GM12864 (cell line): ENCODE measurements around the gene P2RY12.
A peak's percentile ranks its signal among the peaks of the same experiment; 100 is the strongest.
"Not testable (repeated sequence)": the region's sequence is repeated elsewhere in the genome, so short reads cannot be mapped to it uniquely, and the experiment has no call there.

Experiments used
- DNase-seq: peaks from one replicate; pipeline ENCODE4 v3.0.0-alpha.2; 2011; ENCODE audit warnings: low read depth
- H3K4me3 ChIP-seq: 2 replicates; pipeline ENCODE4 v1.5.1; 2011; ENCODE audit warnings: mild to moderate bottlenecking, low read depth, low read length, control low read depth
- TF ChIP-seq, protein P1 (sequence below): IDR thresholded peaks from 2 replicates; pipeline ENCODE4 v1.5.1; 2011; ENCODE audit warnings: low read depth, mild to moderate bottlenecking, moderate library complexity, low read length, control low read depth, inconsistent platforms; ENCODE audit errors: missing control alignments

The P2RY12 gene

DNA sequence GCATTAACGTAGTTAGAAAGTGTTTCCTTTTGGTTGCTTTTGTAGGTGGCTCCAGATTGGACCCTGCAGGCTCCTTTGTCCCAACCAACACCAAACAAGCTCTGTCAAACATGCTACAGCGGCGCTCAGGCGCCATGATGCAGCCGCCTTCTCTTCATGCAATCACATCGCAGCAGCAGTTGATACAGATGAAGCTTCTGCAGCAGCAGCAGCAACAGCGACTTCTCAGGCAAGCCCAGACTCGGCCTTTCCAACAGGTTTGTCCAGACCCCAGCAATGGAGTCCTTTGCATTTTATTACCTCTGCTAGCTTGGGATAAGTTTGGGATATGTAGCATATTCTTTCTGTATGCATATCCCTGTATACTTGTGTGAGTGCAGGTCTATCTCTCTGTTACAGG, 10.1 kb upstream of the P2RY12 start:
- no peak overlapping the region for H3K4me3 ChIP-seq
- TF ChIP-seq, protein P1, sequence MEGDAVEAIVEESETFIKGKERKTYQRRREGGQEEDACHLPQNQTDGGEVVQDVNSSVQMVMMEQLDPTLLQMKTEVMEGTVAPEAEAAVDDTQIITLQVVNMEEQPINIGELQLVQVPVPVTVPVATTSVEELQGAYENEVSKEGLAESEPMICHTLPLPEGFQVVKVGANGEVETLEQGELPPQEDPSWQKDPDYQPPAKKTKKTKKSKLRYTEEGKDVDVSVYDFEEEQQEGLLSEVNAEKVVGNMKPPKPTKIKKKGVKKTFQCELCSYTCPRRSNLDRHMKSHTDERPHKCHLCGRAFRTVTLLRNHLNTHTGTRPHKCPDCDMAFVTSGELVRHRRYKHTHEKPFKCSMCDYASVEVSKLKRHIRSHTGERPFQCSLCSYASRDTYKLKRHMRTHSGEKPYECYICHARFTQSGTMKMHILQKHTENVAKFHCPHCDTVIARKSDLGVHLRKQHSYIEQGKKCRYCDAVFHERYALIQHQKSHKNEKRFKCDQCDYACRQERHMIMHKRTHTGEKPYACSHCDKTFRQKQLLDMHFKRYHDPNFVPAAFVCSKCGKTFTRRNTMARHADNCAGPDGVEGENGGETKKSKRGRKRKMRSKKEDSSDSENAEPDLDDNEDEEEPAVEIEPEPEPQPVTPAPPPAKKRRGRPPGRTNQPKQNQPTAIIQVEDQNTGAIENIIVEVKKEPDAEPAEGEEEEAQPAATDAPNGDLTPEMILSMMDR: no peak
- DNase-seq: no peak

DNA sequence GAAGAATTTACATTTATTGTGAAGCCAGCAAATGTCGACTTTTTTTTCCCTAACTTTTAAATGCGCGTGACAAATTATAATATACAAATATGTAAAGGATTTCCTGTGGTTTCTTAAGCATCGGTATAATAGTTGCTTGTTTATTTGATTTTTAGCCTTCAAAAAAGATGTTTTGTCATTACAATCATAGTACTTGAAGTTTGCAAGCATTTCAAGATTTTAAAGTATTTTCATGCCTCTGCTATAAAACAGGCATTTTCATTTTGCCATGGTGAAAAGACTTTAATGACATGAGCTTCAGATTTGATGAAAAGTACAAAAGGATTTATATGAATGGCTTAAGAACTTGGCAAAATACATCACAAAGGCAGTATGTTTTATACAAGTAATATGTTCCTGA, 9.4 kb upstream of the P2RY12 start:
- TF ChIP-seq, protein P1: no peak
- H3K4me3 ChIP-seq: no peak overlapping the region
- DNase-seq: no peak

DNA sequence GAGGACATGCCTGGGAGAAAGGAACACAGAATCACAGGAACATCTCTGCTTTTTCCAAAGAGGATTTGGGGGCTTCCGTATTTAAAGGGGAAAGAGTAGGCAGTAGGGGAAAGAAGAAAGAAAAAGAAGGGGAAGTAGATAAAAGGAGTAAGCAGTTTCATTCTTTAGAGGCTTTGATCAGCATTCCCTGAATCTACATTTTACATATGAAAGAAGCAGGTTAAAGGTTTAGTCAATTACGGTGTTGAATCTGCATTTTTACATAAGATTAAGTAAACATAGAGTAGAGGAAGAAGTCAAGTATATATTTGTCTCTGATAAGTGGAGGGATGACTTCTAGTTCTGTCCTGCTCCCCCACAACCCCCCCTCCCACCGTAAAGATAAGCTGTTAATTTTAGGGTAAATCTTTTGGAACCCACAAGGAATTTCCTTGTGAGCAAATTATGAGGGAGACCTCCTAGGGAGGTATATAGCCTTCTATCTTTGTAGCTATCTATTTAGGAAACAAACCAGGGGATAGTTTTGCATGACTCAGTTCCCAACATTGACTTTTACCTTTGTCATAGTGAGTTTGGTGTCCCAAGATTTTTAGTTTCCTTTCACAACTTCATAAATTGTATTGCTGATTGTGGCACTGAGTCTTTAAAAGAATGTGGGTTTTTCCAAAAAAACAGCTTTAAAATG, 8.7 kb upstream of the P2RY12 start:
- TF ChIP-seq, protein P1: no peak
- DNase-seq: no peak
- H3K4me3 ChIP-seq: no peak overlapping the region

DNA sequence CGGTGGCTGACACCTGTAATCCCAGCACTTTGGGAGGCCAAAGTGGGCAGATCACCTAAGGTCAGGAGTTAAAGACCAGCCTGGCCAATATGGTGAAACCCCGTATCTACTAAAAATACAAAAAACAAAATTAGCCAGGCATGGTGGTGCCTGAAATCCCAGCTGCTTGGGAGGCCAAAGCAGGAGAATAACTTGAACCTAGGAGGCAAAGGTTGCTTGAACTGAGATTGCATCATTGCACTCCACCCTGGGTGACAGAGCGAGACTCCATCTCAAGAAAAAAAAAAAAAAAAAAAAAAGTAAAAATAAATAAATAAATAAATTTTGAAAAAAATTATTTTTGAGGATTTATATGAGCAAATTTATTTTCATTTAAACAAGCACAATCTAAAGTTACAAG, 7.6 kb upstream of the P2RY12 start:
- DNase-seq, H3K4me3 ChIP-seq: not testable (repeated sequence)

DNA sequence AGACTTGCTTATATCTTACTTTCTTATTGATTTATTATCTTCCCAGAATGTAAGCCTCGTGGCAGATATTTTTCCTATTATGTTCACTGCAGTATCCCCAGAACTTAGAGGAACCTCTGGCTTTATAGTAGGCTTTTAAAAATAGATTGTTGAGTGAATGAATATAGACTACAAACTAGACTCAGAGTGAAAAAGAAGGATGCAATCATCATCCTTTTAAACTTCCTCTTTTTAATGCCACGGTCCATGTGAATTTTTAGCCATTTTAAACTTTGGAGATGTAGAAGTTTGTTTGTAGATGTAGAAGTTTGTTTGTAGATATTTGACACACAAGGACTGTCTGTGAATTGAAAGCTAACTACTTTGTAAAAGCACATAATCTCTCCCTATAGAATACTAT, 7.2 kb upstream of the P2RY12 start:
- TF ChIP-seq, protein P1: no peak
- no peak overlapping the region for H3K4me3 ChIP-seq
- DNase-seq: no peak

DNA sequence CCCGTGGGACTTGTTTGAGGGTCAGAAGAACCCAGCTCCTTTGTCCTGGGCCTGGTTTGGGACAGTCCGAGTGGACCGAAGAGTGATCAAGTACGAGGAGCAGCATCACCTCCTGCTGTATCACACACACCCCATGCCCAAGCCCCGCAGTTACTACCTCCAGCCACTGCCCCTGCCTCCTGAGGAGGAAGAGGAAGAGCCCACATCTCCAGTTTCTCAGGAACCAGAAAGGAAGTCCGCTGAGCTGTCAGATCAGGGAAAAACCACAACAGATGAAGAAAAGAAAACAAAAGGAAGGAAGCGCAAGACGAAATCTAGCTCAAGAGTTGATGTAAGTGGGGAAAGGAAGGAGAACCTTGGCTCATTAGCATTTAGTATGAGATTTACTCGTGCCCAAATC, 3.3 kb upstream of the P2RY12 start:
- TF ChIP-seq, protein P1: no peak
- H3K4me3 ChIP-seq: peak overlapping the region; percentile 42
- no peak for DNase-seq

DNA sequence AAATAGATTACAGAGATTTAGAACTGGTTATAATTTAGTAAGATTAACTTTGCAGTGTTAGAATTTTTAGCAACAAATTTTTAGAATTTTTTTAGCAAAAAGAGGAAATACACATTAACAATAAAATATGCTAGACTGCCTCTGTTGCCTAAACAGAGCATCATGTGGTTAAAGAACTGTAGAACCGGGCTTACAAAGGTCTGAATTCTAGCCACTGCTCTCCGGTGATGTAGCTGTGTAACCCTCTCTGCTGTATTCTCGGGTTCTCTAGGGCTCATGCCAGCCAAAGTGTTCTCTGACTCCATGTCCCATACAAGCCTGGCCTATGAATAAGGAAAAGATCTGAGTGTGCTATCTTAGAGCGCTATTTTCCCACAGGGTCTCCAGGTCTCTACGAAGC, 2.9 kb upstream of the P2RY12 start:
- H3K4me3 ChIP-seq: peak overlapping the region; percentile 42; the same call in 1 of the 2 replicates
- TF ChIP-seq, protein P1: no peak
- no peak for DNase-seq

DNA sequence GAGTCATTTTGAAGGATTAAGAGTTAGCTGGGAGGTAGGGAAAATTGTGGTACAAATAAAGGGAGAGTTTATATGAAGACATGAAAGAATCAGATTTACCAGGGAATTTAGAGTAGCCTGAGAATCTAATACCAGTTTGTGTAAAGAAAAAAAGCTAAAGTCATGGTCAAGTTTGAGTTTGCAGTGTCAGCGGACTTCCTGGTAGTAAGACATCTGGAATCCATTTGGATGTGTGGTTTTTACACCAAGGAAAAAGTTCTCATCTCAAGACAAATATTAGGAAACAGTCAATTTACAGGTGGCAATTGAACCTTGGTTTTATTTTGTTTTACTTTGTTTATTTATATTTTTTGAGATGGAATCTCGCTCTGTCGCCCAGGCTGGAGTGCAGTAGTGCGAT, 1.5 kb upstream of the P2RY12 start:
- TF ChIP-seq, protein P1: no peak
- DNase-seq: no peak
- no peak overlapping the region for H3K4me3 ChIP-seq
